IMR-90 (cell line): ENCODE data around the gene KY. TPM values are rescaled to one million over a fixed set of nuclear protein-coding genes. Genes with fewer than 3 reads are reported as not detected.

ENCODE experiments used
- ATAC-seq: fragments of 200-7000 bp; cut with Tn5 transposase; 2 replicates; pipeline ENCODE4 v1.9.1; 2020; ENCODE audit warnings: low read depth, mild to moderate bottlenecking, moderate library complexity
- BruUV-seq: library from RNA; stranded (reverse); fragments of 400-500 nt; replicated peaks from 2 replicates; lab custom pipeline; 2021; lab: Mats Ljungman, UMichigan
- CTCF ChIA-PET: fragments of 300-600 bp; formaldehyde crosslinking; extraction: SDS; loops from one replicate; lab custom pipeline; 2021; ENCODE audit warnings: antibody characterized with exemption; lab: Yijun Ruan, JAX
- POLR2A ChIA-PET: fragments of 300-600 bp; sonication (Branson Sonifier 250); formaldehyde crosslinking; loops from one replicate; lab custom pipeline; 2022; ENCODE audit warnings: antibody characterized with exemption; ENCODE audit not compliant: unreplicated experiment; lab: Charles Lee
- DNase-seq: peaks from one replicate; pipeline ENCODE4 v3.0.0; 2013
- H2AFZ ChIP-seq: replicated peaks from 2 replicates; pipeline ENCODE3; 2013; ENCODE audit warnings: low read length, mild to moderate bottlenecking; ENCODE audit not compliant: poor library complexity
- H2AK5ac ChIP-seq: 2 replicates; pipeline ENCODE4 v1.6.1; 2013; ENCODE audit warnings: low read depth, low read length, inconsistent platforms
- H2AK9ac ChIP-seq: replicated peaks from 2 replicates; pipeline ENCODE3; 2013; ENCODE audit warnings: mild to moderate bottlenecking, low read depth, low read length, moderate library complexity; ENCODE audit not compliant: poor library complexity
- H2BK120ac ChIP-seq: 2 replicates; pipeline ENCODE4 v1.6.1; 2013; ENCODE audit warnings: low read depth, low read length, inconsistent platforms
- H2BK15ac ChIP-seq: 3 replicates; pipeline ENCODE4 v1.6.1; 2013; ENCODE audit warnings: low read depth, low read length, inconsistent platforms
- H2BK20ac ChIP-seq: 2 replicates; pipeline ENCODE4 v1.6.1; 2013; ENCODE audit warnings: low read depth, mild to moderate bottlenecking, inconsistent platforms, low read length, moderate library complexity
- H2BK5ac ChIP-seq: 2 replicates; pipeline ENCODE4 v1.6.1; 2013; ENCODE audit warnings: mild to moderate bottlenecking, low read depth, low read length, inconsistent platforms; ENCODE audit not compliant: poor library complexity, severe bottlenecking
- H3K14ac ChIP-seq: replicated peaks from 2 replicates; pipeline ENCODE4 v1.6.1; 2013; ENCODE audit warnings: low read depth, low read length, inconsistent platforms
- H3K18ac ChIP-seq: 2 replicates; pipeline ENCODE4 v1.6.1; 2013; ENCODE audit warnings: low read depth, low read length, control low read depth
- H3K23ac ChIP-seq: 2 replicates; pipeline ENCODE4 v1.6.1; 2013; ENCODE audit warnings: low read depth, low read length, inconsistent platforms
- H3K27ac ChIP-seq: 2 replicates; pipeline ENCODE4 v1.5.1; 2013; ENCODE audit warnings: mild to moderate bottlenecking, control low read depth, low read length; ENCODE audit not compliant: insufficient read depth
- H3K27me3 ChIP-seq: 2 replicates; pipeline ENCODE4 v1.6.1; 2013; ENCODE audit warnings: low read length; ENCODE audit not compliant: control insufficient read depth, insufficient read depth
- H3K36me3 ChIP-seq: 2 replicates; pipeline ENCODE4 v1.6.1; 2013; ENCODE audit warnings: low read length, mixed read lengths; ENCODE audit not compliant: control insufficient read depth, insufficient read depth
- H3K4ac ChIP-seq: 2 replicates; pipeline ENCODE4 v1.6.1; 2013; ENCODE audit warnings: low read depth, low read length, inconsistent platforms
- H3K4me1 ChIP-seq: 2 replicates; pipeline ENCODE4 v1.6.1; 2013; ENCODE audit warnings: low read length, mixed read lengths; ENCODE audit not compliant: control insufficient read depth, insufficient read depth
- H3K4me2 ChIP-seq: 2 replicates; pipeline ENCODE4 v1.6.1; 2013; ENCODE audit warnings: low read depth, mild to moderate bottlenecking, control low read depth, low read length, moderate library complexity
- H3K4me3 ChIP-seq: 2 replicates; pipeline ENCODE4 v1.5.1; 2013; ENCODE audit warnings: low read depth, mild to moderate bottlenecking, control low read depth, low read length, moderate library complexity; ENCODE audit not compliant: insufficient read depth
- H3K56ac ChIP-seq: 2 replicates; pipeline ENCODE4 v1.6.1; 2013; ENCODE audit warnings: low read length, inconsistent platforms; ENCODE audit not compliant: insufficient read depth; ENCODE audit errors: extremely low read depth
- H3K79me1 ChIP-seq, 2 experiments: 2 replicates each; pipeline ENCODE4 v1.6.1; 2013; ENCODE audit warnings: low read length in 2 of 2, inconsistent platforms in 1 of 2, low read depth in 1 of 2
- H3K9ac ChIP-seq: 2 replicates; pipeline ENCODE4 v1.6.1; 2013; ENCODE audit warnings: low read depth, low read length, control low read depth
- H3K9me1 ChIP-seq: 2 replicates; pipeline ENCODE4 v1.6.1; 2013; ENCODE audit warnings: low read length, inconsistent platforms; ENCODE audit not compliant: insufficient read depth
- H3K9me3 ChIP-seq: 2 replicates; pipeline ENCODE4 v1.6.1; 2013; ENCODE audit warnings: low read length; ENCODE audit not compliant: control insufficient read depth, insufficient read depth
- H4K20me1 ChIP-seq: 2 replicates; pipeline ENCODE4 v1.6.1; 2013; ENCODE audit warnings: low read length, inconsistent platforms; ENCODE audit not compliant: insufficient read depth
- H4K5ac ChIP-seq: 2 replicates; pipeline ENCODE4 v1.6.1; 2013; ENCODE audit warnings: mild to moderate bottlenecking, low read depth, low read length, control low read depth
- H4K8ac ChIP-seq, 2 experiments: 2 replicates each; pipeline ENCODE4 v1.6.1; 2013; ENCODE audit warnings: low read depth in 2 of 2, low read length in 2 of 2, control low read depth in 1 of 2, inconsistent platforms in 1 of 2
- H4K91ac ChIP-seq: 2 replicates; pipeline ENCODE4 v1.6.1; 2013; ENCODE audit warnings: low read depth, low read length, inconsistent platforms; ENCODE audit not compliant: insufficient read depth
- MAFK ChIP-seq: IDR thresholded peaks from 2 replicates; pipeline ENCODE4 v1.6.1; 2012; ENCODE audit warnings: low read depth, low read length, improper control_type of control experiment
- MXI1 ChIP-seq: IDR thresholded peaks from 2 replicates; pipeline ENCODE4 v1.6.1; 2012; ENCODE audit warnings: low read depth, mild to moderate bottlenecking, low read length, moderate library complexity, borderline replicate concordance
- NFE2L2 ChIP-seq: fragments of 150-350 bp; IDR thresholded peaks from 2 replicates; pipeline ENCODE4 v1.6.1; 2016; ENCODE audit warnings: low read depth, mild to moderate bottlenecking, low read length
- RAD21 ChIP-seq: IDR thresholded peaks from 2 replicates; pipeline ENCODE4 v1.6.1; 2012; ENCODE audit warnings: low read length, improper control_type of control experiment
- SMC3 ChIP-seq: fragments of 150-350 bp; IDR thresholded peaks from 2 replicates; pipeline ENCODE4 v1.6.1; 2016; ENCODE audit warnings: low read depth, mild to moderate bottlenecking, antibody characterized with exemption, low read length, moderate library complexity
- WGBS, 2 experiments: methylation state at CpG; one replicate each; pipeline versions ENCODE4 v1.1.5 to v1.1.7; 2013; ENCODE audit warnings: missing lambda C conversion rate in 2 of 2; ENCODE audit not compliant: insufficient read length in 1 of 2; ENCODE audit errors: extremely low coverage in 2 of 2; 5-methylcytosine and 5-hydroxymethylcytosine counted together
- dilution Hi-C: fragments of 300-500 bp; cut with HindIII; formaldehyde crosslinking; loops from one replicate; pipeline ENCODE4 v1.14.3; 2018; ENCODE audit warnings: low sequenced_read_pairs; ENCODE audit not compliant: unreplicated experiment
- in situ Hi-C: fragments of 300-500 bp; cut with MboI; formaldehyde crosslinking; loops from 3 replicates; pipeline ENCODE4 v1.14.3; 2019; ENCODE audit warnings: low sequenced_read_pairs, inconsistent platforms, mixed read lengths
- intact Hi-C: fragments of 100-400 bp; cut with micrococcal nuclease; formaldehyde crosslinking; loops from 2 replicates; pipeline ENCODE4 v1.10.0; 2022
- polyA plus RNA-seq, 3 experiments: library from polyadenylated mRNA; depleted of rRNA; stranded (reverse); fragments of >200 nt; gene quantifications; 2 replicates each; pipeline ENCODE4 v1.2.3, GENCODE V29; 2012; ENCODE audit warnings: low replicate concordance in 1 of 3
- total RNA-seq: library from RNA; depleted of rRNA; stranded (reverse); fragments of >200 nt; gene quantifications from 2 replicates; pipeline ENCODE4 v1.2.3, GENCODE V29; 2012
- TF ChIP-seq, protein P1 (sequence below): conservative IDR thresholded peaks from 2 replicates; pipeline ENCODE4 v1.5.1; 2012; ENCODE audit warnings: mild to moderate bottlenecking, low read depth, low read length, improper control_type of control experiment

KY gene
- total and polyA plus RNA-seq, 2 of the 4 experiments (the other 2 are of a cell fraction), result under 0.01 to 0.09 TPM

DNA sequence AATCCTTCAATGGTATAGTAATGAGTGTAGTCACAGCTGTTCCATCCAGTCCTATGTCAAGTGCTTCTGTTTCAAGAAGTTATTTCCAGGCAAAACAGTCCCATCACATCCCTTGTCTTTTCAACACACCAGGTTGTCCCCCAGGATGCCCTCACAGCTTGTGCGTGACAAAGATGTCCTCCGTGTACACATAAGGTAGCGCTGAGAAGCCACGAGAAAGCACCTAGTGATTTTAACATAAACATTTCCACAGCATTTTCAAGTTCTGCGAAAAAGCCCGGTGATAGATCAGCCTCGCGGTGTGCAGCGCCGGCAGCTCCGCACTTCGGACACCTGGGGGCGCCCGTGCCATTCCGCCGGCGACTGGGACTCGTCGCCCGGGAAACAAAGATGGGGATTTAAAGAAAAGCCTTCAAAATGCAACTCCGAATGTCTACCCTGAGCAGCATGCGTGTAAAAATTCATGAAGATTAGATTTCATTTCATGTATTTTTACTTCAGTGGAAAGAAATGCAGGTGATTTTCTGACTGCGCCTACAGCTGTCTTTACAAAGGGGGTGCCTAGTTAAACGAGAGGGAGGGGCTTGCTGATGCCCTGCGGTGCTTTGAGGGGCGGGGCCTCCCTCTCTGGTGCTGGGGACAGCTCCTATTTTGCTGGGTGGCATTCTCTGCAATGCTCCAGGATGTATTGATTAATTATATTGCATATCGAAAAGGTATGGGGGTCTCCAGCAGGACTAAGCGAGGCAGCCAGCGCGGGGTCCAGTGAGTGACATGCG, 49.9 kb downstream of the KY start:
- H2BK120ac ChIP-seq, result no peak overlapping the region
- no peak overlapping the region for H4K5ac ChIP-seq
- no peak overlapping the region for H4K8ac ChIP-seq
- H4K91ac ChIP-seq, result no peak overlapping the region
- ATAC-seq (peak; percentile 92), DNase-seq (peak; percentile 58)
- H3K14ac ChIP-seq, result no peak overlapping the region
- H3K4ac ChIP-seq, result no peak overlapping the region
- dilution Hi-C loops, result no loop called here
- H3K23ac ChIP-seq, result no peak overlapping the region; the same call in 1 of the 2 replicates
- H2AFZ ChIP-seq, result peak overlapping the region; percentile 73
- H2AK5ac ChIP-seq, result no peak overlapping the region
- no peak overlapping the region for H3K18ac ChIP-seq
- ChIA-PET CTCF (interaction anchor here (0.6 to 1.8 kb wide), 14 partner anchors 10 to 1771 kb away, joined by 3 to 16 read pairs (median 4); partner anchors contain the start of gene EPHB1), POLR2A (no interaction called here)
- no peaks in the 10 kb centered on the region for H3K79me1 ChIP-seq
- no peaks in the 10 kb centered on the region for H4K20me1 ChIP-seq
- no peak overlapping the region for H2BK15ac ChIP-seq
- H3K36me3 ChIP-seq, result no peaks in the 10 kb centered on the region
- H3K9ac ChIP-seq, result no peak overlapping the region
- peaks cover 3% of the 10 kb centered on the region; the same call in 1 of the 2 replicates for H3K4me1 ChIP-seq
- no peak overlapping the region for H3K56ac ChIP-seq
- no peak overlapping the region for H2BK20ac ChIP-seq
- peaks cover 15% of the 10 kb centered on the region for H3K27me3 ChIP-seq
- BruUV-seq, result no TSS peak
- intact Hi-C loops, result loop anchor here (1.0 to 5.0 kb wide), 5 partner anchors 40 to 1294 kb away; partner anchors contain the start of gene EPHB1
- no peak for TF ChIP-seq MAFK
- peak; percentile 94 for TF ChIP-seq RAD21
- TF ChIP-seq NFE2L2, result no peak
- TF ChIP-seq, protein P1, sequence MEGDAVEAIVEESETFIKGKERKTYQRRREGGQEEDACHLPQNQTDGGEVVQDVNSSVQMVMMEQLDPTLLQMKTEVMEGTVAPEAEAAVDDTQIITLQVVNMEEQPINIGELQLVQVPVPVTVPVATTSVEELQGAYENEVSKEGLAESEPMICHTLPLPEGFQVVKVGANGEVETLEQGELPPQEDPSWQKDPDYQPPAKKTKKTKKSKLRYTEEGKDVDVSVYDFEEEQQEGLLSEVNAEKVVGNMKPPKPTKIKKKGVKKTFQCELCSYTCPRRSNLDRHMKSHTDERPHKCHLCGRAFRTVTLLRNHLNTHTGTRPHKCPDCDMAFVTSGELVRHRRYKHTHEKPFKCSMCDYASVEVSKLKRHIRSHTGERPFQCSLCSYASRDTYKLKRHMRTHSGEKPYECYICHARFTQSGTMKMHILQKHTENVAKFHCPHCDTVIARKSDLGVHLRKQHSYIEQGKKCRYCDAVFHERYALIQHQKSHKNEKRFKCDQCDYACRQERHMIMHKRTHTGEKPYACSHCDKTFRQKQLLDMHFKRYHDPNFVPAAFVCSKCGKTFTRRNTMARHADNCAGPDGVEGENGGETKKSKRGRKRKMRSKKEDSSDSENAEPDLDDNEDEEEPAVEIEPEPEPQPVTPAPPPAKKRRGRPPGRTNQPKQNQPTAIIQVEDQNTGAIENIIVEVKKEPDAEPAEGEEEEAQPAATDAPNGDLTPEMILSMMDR, result peak; percentile 98
- TF ChIP-seq MXI1, result 0 out of 2 replicates have a peak, but pooled peaks have one; percentile 17
- TF ChIP-seq SMC3, result peak; percentile 89
- WGBS, 2 experiments, result 0% methylated on average over 2 of the region's 31 CpGs; no CpG with 5 or more reads in 1 of the 2 experiments
- H2AK9ac ChIP-seq, result no peak overlapping the region
- peaks cover 3% of the 10 kb centered on the region; the same call in 1 of the 2 replicates for H3K9me1 ChIP-seq
- no peak overlapping the region for H3K4me3 ChIP-seq
- H3K9me3 ChIP-seq, result no peaks in the 10 kb centered on the region
- no peak overlapping the region for H2BK5ac ChIP-seq
- in situ Hi-C loops, result loop anchor here (5.0 to 10.0 kb wide), 2 partner anchors 156 to 1294 kb away; no protein-coding TSS in a partner anchor
- no peak overlapping the region for H3K27ac ChIP-seq
- H3K4me2 ChIP-seq, result peak overlapping the region; percentile 80; the same call in 1 of the 2 replicates
